Posterior cingulate gyrus (tissue), 11 donors: ENCODE measurements around the gene SERINC3.
A peak's percentile ranks its signal among the peaks of the same experiment; 100 is the strongest.

Source experiments
- DNase-seq, 10 donors: peaks; one replicate each; pipeline versions ENCODE4 v3.0.0 to v3.0.0-alpha.2; 2020 to 2021; ENCODE audit warnings: mixed read lengths in 3 of 10
- intact Hi-C: fragments of 100-400 bp; cut with DNase I; formaldehyde crosslinking; loops from one replicate; pipeline ENCODE4 v1.15.1; 2023

The SERINC3 gene

DNA sequence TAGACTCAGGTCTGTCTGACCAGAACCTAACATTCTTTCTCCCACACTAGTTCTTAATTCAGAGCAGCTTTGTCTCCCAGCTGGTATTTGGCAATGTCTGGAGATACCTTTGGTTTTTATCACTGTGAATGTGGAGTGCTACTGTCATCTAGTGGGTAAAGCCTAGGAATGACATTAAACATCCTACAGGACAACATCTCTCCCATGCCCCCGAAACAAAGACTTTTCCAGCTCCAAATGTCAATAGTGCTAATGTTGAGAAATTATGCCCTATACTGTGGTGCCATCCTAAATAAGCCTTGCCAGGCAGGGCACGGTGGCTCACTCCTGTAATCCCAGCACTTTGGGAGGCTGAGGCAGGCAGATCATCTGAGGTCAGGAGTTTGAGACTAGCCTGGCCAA lies 50.4 kb downstream of the SERINC3 start:
- intact Hi-C loops: loop anchor here (5.0 to 10.0 kb wide), 2 partner anchors 143 to 254 kb away; no protein-coding TSS in a partner anchor
- DNase-seq: no peak

- intact Hi-C loops: loop anchor here (5.0 to 10.0 kb wide), 2 partner anchors 144 to 253 kb away; no protein-coding TSS in a partner anchor
- DNase-seq: no peak
These were observed 51.5 kb downstream of the SERINC3 start for GRCh38 chr20:44470327-44470726.

- intact Hi-C loops: loop anchor here (5.0 kb wide), 1 partner anchor 81 kb away; no protein-coding TSS in a partner anchor
- DNase-seq: no peak
These were observed 53.7 kb downstream of the SERINC3 start for GRCh38 chr20:44468044-44468782.

DNA sequence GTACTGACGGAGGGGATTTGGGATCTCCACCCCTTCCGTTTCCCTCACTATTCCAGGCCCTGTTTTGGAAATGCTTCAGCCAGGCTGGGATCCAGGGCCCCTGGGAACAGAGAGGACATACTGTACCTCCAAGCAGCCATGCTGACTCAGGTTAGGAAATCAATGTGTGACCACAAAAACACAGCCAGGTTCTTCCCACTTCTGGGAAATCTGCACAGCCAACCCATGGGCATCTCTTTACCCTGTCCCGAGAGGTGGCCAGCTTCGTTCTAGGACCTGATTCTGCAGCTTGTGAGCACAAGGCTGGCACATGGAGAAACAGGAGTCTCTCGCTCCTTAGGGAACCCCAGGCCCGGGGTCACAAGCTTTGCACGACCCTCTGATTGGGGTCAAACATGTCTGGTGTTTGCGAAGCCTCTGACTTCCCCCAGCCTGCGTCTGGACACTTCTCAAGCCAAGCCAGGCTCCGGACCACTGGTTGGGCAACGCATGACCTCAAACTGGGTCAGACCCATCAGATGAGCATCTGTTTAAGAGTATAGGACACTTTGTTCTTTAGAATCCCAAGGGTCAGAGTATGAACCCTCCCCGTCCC lies 54.5 kb downstream of the SERINC3 start:
- intact Hi-C loops: loop anchor here (5.0 kb wide), 1 partner anchor 80 kb away; no protein-coding TSS in a partner anchor
- no peak for DNase-seq

DNA sequence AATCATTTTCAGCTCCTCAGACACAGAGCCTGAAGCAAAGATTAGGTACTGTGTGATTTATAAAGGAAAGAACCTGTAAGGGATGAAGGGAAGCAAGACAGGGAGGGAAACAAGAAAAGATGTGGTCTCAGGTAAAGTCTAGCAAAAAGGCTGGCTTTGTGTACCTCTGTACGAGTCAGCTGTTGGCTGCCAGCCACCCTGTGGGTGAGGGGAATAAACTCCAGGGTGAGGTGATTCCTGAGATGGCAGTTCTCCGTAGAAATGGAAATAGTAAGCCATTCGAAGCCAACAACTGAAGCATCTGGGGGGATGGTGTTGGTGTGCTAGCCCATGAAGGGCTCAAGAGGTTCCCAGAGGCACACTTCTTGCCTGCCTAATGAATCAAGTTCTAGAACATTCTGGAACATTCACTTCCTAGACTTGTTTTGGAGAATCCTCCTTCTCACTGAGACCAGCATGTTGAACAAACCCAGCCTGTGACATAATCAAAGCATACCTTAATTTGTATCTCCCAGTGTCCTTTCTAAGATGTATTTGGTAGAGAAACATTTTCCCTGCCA lies 56.8 kb downstream of the SERINC3 start:
- intact Hi-C loops: loop anchor here (5.0 kb wide), 1 partner anchor 78 kb away; no protein-coding TSS in a partner anchor
- DNase-seq: peak in 1 of 10 donors; percentile 7

GRCh38 chr20:44464514-44464913 lies 57.4 kb downstream of the SERINC3 start:
- DNase-seq: no peak
- intact Hi-C loops: no loop called here

GRCh38 chr20:44463466-44463865 lies 58.4 kb downstream of the SERINC3 start:
- intact Hi-C loops: no loop called here
- no peak for DNase-seq

DNA sequence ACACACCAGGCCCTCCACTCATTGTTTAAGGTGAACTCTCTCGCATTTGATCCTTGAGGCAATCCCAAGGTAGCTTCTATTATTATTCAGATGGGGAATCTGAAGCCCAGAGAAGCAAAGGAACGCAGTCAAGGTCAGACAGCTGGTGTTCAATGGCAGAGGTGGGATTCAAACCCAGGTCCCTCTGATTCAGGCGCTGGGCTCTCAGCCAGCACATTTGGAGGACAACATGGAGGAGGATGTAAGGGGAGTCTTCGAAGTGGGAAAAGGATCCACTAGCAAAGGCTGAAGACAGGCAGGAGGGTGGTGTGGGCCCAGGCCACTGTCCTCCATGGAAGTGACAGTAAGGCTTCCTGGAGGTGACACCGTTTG lies 60.1 kb downstream of the SERINC3 start:
- intact Hi-C loops: no loop called here
- DNase-seq: peak in 1 of 10 donors; percentile 65

DNA sequence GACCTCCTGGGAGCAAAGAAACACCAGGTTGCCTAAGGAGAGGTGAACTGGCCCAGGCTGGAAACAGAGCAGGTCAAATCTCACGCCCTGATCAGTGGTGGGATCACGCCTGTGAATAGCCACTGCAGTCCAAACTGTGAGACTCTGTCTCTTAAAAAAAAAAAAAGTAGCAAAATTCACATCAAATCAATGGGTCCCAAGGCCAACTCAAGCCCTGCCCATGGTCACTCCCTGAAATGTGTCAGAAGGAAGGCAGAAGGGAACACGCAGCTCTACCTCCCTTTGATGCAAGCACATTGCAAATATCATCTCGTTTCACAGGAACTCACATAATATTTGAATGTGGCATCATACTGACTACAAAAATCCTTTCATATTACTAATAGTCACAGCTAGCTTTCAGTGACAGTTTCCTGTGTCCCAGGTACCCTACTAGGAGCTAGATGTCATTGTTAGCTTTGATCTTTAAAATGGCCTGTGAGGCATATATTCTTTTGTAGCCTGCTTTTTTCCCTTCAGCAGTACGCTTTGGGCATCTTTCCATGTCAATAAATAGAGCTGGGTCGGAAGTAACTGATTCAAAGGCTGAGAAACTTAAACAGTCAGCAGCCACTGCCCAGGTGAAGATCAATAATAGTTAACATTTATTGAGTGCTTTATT lies 60.6 kb downstream of the SERINC3 start:
- peak in 1 of 10 donors; percentile 3 for DNase-seq
- intact Hi-C loops: no loop called here

GRCh38 chr20:44460795-44461141 lies 61.1 kb downstream of the SERINC3 start:
- peak in 1 of 10 donors; percentile 7 for DNase-seq
- intact Hi-C loops: no loop called here

GRCh38 chr20:44459271-44459670 lies 62.6 kb downstream of the SERINC3 start:
- DNase-seq: no peak
- intact Hi-C loops: no loop called here

GRCh38 chr20:44457016-44457415 lies 64.9 kb downstream of the SERINC3 start:
- DNase-seq: no peak
- intact Hi-C loops: no loop called here

DNA sequence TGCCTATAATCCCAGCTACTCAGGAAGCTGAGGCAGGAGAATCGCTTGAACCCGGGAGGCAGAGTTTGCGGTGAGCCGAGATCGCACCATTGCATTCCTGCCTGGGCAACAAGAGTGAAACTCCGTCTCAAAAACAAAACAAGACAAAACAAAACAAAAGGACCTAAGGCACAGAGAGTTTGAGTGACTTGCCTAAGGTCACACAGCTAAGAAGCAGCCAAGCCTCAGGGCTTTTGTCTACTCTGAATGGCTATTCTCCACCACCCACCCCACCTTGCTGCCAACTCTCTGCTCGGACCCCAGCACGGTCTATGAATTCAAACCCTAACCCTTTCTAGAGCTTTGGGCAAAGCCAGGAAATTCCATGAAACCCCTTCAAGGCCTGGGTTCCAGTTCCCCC lies 65.3 kb downstream of the SERINC3 start:
- intact Hi-C loops: no loop called here
- no peak for DNase-seq

DNA sequence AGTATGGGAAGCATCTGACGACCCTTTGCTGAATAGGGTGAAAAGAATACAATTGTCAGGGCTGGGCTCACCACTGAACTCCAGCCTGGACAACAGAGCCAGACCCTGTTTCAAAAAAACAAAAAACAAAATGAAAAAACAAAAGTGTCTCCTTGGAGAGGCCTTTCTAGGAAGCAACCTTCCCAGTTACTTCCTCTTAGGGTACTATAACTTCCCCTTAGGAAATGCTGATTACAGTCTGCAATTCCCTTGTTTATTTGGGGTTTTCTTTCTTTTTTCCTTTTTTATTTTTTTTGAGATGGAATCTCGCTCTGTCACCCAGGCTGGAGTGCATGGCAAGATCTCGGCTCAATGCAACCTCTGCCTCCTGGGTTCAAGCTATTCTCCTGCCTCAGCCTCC lies 66.7 kb downstream of the SERINC3 start:
- no peak for DNase-seq
- intact Hi-C loops: no loop called here

DNA sequence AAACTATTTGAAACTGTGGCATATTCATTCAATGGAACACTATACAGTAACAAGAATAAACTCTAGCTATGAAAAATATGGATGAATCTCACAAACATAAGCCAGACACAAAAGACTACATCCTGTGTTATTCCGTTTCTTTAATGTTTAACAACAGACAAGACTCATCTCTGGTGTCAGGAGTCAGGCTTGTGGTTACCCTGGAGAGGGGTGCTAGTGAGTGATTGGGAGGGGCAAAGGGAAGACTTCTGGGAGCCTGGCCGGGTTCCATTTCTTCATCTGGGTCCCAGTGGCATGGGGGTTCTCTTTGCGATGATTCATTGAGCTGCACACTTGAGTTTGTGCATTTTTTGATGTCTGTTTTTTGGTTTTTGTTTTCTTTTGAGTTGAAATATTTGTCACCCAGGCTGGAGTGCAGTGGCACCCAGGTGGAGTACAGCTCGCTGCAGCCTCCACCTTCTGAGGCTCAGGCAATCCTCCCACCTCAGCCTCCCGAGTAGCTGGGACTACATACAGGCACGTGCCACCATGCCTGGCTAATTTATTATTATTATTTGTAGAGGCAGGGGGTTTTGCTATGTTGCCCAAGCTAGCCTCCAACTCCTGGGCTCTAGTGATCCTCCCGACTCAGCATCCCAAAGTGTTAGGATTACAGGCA lies 67.4 kb downstream of the SERINC3 start:
- intact Hi-C loops: no loop called here
- no peak for DNase-seq

DNA sequence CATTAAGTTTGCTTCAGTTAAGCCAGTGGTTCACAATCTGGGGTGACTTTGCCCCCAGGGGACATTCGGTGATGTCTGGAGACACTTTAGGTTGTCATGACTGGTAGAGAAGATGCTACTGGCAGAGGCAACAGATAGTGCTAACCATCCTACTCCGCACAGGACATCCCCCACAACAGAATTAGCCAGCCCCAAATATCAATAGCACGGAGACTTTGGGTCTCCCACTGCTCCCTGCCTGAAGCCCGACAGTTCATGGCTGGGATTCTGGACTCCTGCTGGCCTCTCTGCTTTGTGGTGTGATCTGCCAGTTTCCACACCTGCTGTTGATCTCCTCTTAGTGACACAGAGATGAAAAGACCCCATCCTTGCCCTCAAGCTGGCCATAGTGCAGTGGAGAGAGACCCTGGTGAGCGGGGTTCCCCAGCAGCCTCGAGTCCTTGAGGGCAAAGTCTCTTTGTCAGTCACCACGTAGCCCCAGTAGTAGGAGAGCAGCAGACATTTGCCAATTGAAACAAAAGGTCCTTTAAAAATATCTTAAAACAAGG lies 70.9 kb downstream of the SERINC3 start:
- intact Hi-C loops: no loop called here
- no peak for DNase-seq

DNA sequence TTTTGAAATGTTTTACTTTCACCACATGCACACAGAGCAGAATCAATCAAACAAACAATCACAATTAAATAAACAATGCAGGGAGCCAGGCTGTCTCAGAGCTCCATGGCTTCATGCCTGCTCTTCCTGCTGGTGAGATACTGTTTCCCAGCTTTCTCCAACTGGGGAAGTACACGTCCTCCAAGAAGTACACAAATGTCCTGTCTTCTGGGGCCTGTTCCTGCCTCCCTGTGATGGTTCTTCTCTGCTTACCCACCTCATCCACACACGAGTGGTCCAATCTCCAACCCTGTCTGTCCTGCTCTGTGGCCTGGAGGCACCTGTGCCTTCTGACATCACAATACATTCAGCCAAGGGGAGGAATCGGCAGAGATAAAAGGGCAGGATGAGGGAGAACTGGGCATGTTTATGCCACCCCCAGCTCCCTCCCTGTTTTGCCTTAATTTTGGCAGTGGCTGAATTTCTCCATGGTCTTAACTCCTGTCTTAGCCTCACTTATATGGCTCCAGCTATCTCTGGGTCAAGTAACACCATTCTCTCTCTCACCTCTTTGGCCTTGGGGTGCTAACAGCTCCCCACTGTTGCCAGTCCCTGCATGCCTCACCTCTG lies 71.5 kb downstream of the SERINC3 start:
- intact Hi-C loops: no loop called here
- no peak for DNase-seq

- intact Hi-C loops: no loop called here
- DNase-seq: no peak
These were observed 72.0 kb downstream of the SERINC3 start for GRCh38 chr20:44449864-44450263.

GRCh38 chr20:44448753-44449546 lies 72.9 kb downstream of the SERINC3 start:
- no peak for DNase-seq
- intact Hi-C loops: no loop called here
